Muscle layer of duodenum (tissue), 2 donors: ENCODE data around the gene PRLH.

Experiments
- H3K27ac ChIP-seq: one replicate; pipeline ENCODE4 v1.7.0; 2013; ENCODE audit warnings: mild to moderate bottlenecking, low read length
- H3K27me3 ChIP-seq: one replicate; pipeline ENCODE4 v1.7.0; 2013; ENCODE audit warnings: low read depth, mild to moderate bottlenecking, control low read depth, low read length
- H3K36me3 ChIP-seq, 2 donors: one replicate each; pipeline ENCODE4 v1.7.0; 2013; ENCODE audit warnings: low read length in 2 of 2, control low read depth in 1 of 2, mild to moderate bottlenecking in 1 of 2; ENCODE audit not compliant: insufficient read depth in 2 of 2, control insufficient read depth in 1 of 2
- H3K4me1 ChIP-seq, 2 donors: one replicate each; pipeline ENCODE4 v1.7.0; 2013; ENCODE audit warnings: low read length in 2 of 2, mild to moderate bottlenecking in 2 of 2, control low read depth in 1 of 2, moderate library complexity in 1 of 2; ENCODE audit not compliant: insufficient read depth in 2 of 2, control insufficient read depth in 1 of 2
- H3K4me3 ChIP-seq, 2 donors: one replicate each; pipeline ENCODE4 v1.7.0; 2013; ENCODE audit warnings: low read length in 2 of 2, low read depth in 1 of 2, mild to moderate bottlenecking in 1 of 2
- H3K9me3 ChIP-seq, 2 donors: one replicate each; pipeline ENCODE4 v1.7.0; 2013; ENCODE audit warnings: low read length in 2 of 2, control low read depth in 1 of 2, mild to moderate bottlenecking in 1 of 2; ENCODE audit not compliant: control insufficient read depth in 1 of 2
- donor health status: healthy.

PRLH gene

GRCh38 chr2:237555560-237555959 is 10.8 kb upstream of the PRLH start:
- peaks cover 0 to 9% of the 10 kb centered on the region in 2 donors for H3K4me1 ChIP-seq
- H3K36me3 ChIP-seq = no peaks in the 10 kb centered on the region
- no peak overlapping the region for H3K27ac ChIP-seq
- no peak overlapping the region for H3K4me3 ChIP-seq
- H3K27me3 ChIP-seq = no peaks in the 10 kb centered on the region
- peaks cover 5 to 6% of the 10 kb centered on the region in 2 donors for H3K9me3 ChIP-seq

- Histone ChIP-seq H3K27ac (no peak overlapping the region), H3K36me3 (no peaks in the 10 kb centered on the region)
Measured at GRCh38 chr2:237556773-237557632, 9.4 kb upstream of the PRLH start.

DNA sequence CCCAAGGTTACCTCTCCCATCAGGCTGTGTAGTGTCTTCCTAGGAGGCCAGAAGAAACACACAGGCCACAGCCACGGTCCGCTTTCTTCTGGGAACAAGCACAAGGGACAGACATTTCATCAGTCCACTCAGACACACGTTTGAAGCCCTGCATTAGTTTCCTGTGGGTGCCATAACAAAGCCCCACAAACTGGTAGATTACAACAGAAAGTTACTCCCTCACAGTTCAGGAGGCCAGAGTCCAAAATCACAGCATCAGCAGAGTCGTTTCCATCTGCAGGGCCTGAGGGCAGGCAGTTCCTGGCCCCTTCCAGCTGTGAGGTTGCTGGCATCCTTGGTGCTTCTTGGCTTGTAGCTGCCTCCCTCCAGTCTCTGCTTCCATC is 8.8 kb upstream of the PRLH start:
- no peak overlapping the region for H3K27ac ChIP-seq

More at GRCh38 chr2:237556773-237557632, 9.4 kb upstream of the PRLH start:
- Histone ChIP-seq H3K4me1 (peaks cover 0 to 9% of the 10 kb centered on the region in 2 donors), H3K27me3 (no peaks in the 10 kb centered on the region), H3K4me3 (no peak overlapping the region), H3K9me3 (peaks cover 5 to 6% of the 10 kb centered on the region in 2 donors)

GRCh38 chr2:237558961-237559641 is 7.3 kb upstream of the PRLH start:
- Histone ChIP-seq H3K27me3 (no peaks in the 10 kb centered on the region), H3K4me3 (no peak overlapping the region), H3K4me1 (peaks cover 0 to 9% of the 10 kb centered on the region in 2 donors), H3K9me3 (peaks cover 5 to 6% of the 10 kb centered on the region in 2 donors), H3K27ac (no peak overlapping the region), H3K36me3 (no peaks in the 10 kb centered on the region)

More for the DNA sequence above, 8.8 kb upstream of the PRLH start:
- H3K27me3 ChIP-seq = no peaks in the 10 kb centered on the region
- H3K4me3 ChIP-seq = no peak overlapping the region
- peaks cover 5 to 6% of the 10 kb centered on the region in 2 donors for H3K9me3 ChIP-seq
- peaks cover 0 to 9% of the 10 kb centered on the region in 2 donors for H3K4me1 ChIP-seq
- H3K36me3 ChIP-seq = no peaks in the 10 kb centered on the region

GRCh38 chr2:237561221-237561620 is 5.2 kb upstream of the PRLH start:
- H3K27ac ChIP-seq = no peak overlapping the region
- H3K36me3 ChIP-seq = no peaks in the 10 kb centered on the region
- no peaks in the 10 kb centered on the region for H3K9me3 ChIP-seq
- no peaks in the 10 kb centered on the region for H3K27me3 ChIP-seq
- no peak overlapping the region for H3K4me3 ChIP-seq
- H3K4me1 ChIP-seq = peaks cover 0 to 9% of the 10 kb centered on the region in 2 donors

DNA sequence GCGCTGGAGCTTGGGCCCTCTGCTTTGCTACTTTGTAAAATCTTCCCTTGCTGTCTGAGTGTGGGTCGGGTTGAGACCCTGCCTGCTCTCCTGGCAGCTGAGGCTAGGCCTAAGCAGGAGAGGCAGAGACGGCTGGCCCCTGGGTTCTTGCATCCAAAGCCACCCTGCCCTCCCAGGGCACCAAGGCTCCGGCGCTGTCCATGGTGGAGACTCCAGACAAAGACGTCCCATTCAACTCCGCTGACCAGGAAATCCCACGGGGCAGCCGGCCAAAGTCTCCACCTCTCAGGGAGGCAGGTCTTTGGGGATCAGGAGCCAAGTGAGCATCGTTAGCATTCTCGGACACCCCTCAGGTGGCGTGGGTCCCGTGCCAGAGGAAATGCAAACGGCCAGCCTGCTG is 2.6 kb upstream of the PRLH start:
- Histone ChIP-seq H3K4me3 (no peak overlapping the region), H3K36me3 (no peaks in the 10 kb centered on the region), H3K27me3 (no peaks in the 10 kb centered on the region), H3K27ac (no peak overlapping the region), H3K4me1 (peaks cover 0 to 7% of the 10 kb centered on the region in 2 donors), H3K9me3 (no peaks in the 10 kb centered on the region)

GRCh38 chr2:237564526-237565131 is 1.7 kb upstream of the PRLH start:
- no peaks in the 10 kb centered on the region for H3K36me3 ChIP-seq
- H3K27me3 ChIP-seq = no peaks in the 10 kb centered on the region
- no peak overlapping the region for H3K4me3 ChIP-seq
- no peaks in the 10 kb centered on the region for H3K4me1 ChIP-seq
- no peak overlapping the region for H3K27ac ChIP-seq
- H3K9me3 ChIP-seq = no peaks in the 10 kb centered on the region

- Histone ChIP-seq H3K27ac (no peak overlapping the region), H3K9me3 (no peaks in the 10 kb centered on the region), H3K4me3 (no peak overlapping the region), H3K36me3 (no peaks in the 10 kb centered on the region), H3K4me1 (no peaks in the 10 kb centered on the region), H3K27me3 (no peaks in the 10 kb centered on the region)
Measured at GRCh38 chr2:237565974-237566373, 400 bp upstream of the PRLH start.

GRCh38 chr2:237567276-237568029 is 1.1 kb downstream of the PRLH start:
- peaks cover 4% of the 10 kb centered on the region in 2 donors for H3K4me1 ChIP-seq
- H3K27me3 ChIP-seq = no peaks in the 10 kb centered on the region
- H3K4me3 ChIP-seq = no peak overlapping the region
- no peak overlapping the region for H3K27ac ChIP-seq
- no peaks in the 10 kb centered on the region for H3K36me3 ChIP-seq
- H3K9me3 ChIP-seq = no peaks in the 10 kb centered on the region

DNA sequence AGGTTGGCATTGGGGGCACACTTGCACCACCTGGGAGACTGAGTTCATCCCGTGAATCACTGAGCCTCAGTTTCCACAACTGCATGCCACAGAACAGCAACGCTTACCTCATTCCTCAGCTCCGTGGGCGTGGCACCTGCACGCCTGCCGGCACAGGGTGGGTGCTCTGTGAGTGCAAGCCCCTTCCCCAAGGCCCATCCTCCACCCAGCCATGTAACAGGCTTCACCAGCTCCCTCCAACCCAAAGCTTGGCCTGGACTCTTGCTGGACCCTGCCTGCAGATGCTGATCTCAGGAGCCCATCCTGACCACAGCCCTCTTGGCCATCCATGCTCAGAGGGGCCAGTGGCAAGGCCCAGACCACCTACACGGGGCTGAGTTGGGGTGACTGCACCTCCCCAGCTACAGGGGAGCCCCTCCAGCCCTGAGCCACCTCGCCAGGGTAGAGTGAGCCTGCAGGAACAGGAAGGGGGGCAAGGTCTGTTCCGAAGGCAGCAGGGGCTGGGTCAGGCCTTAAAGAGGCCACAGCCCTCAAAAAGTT is 1.8 kb downstream of the PRLH start:
- H3K9me3 ChIP-seq = no peaks in the 10 kb centered on the region
- H3K27ac ChIP-seq = no peak overlapping the region
- no peaks in the 10 kb centered on the region for H3K27me3 ChIP-seq
- no peaks in the 10 kb centered on the region for H3K36me3 ChIP-seq
- no peak overlapping the region for H3K4me3 ChIP-seq
- H3K4me1 ChIP-seq = peaks cover 6 to 9% of the 10 kb centered on the region in 2 donors
